Left lung (tissue), 8 donors: ENCODE data around the gene NGDN. TPM values are rescaled to one million over a fixed set of nuclear protein-coding genes. Genes with fewer than 3 reads are reported as not detected.

Source experiments
- polyA plus RNA-seq, 6 donors: library from polyadenylated mRNA; unstranded; fragments of 120-200 nt; gene quantifications; one replicate each; pipeline ENCODE4 v1.2.1, GENCODE V29; 2013; ENCODE audit not compliant: insufficient read length in 6 of 6
- total RNA-seq, 2 donors: library from RNA; stranded (reverse); fragmentation: NEBNext Ultra II Directional; extraction: Animal tissue kit (Norgen Biotek cat#: 25700); gene quantifications; one replicate each; pipeline ENCODE4 v1.2.1, GENCODE V29; 2021
- donor health status: DM: no; HTN: yes; CAD: no.
- donor health status: DM: no; HTN: no; CAD: no.

Gene NGDN
- total and polyA plus RNA-seq, 8 donors: 21.6 to 79.3 (median 60.0) TPM

Other genes with a start within 250 kb of the NGDN start
- gene RNF212B, start 231.8 kb upstream of the NGDN start, total RNA-seq: not detected
- gene RNF212B, start 231.8 kb upstream of the NGDN start, polyA plus RNA-seq: under 1 TPM; 0.47 to 0.94 (median 0.74) TPM
- gene HOMEZ, start 183.6 kb upstream of the NGDN start, total RNA-seq: 10 to 100 TPM; 11.9 to 13.2 TPM
- gene HOMEZ, start 183.6 kb upstream of the NGDN start, polyA plus RNA-seq: 10 to 100 TPM; 12.6 to 18.6 (median 16.8) TPM
- gene PPP1R3E, start 166.8 kb upstream of the NGDN start, total RNA-seq: 10 to 100 TPM; 11.3 to 18.6 TPM
- 10 to 100 TPM; 18.8 to 24.5 (median 20.4) TPM for gene PPP1R3E, start 166.8 kb upstream of the NGDN start, polyA plus RNA-seq
- 10 to 100 TPM; 37.1 to 49.9 TPM for gene BCL2L2, start 162.9 kb upstream of the NGDN start, total RNA-seq
- gene BCL2L2, start 162.9 kb upstream of the NGDN start, polyA plus RNA-seq: 10 to 100 TPM; 39.2 to 41.5 (median 40.4) TPM
- gene PABPN1, start 148.2 kb upstream of the NGDN start, total RNA-seq: 100 to 1,000 TPM; 119 to 138 TPM
- gene PABPN1, start 148.2 kb upstream of the NGDN start, polyA plus RNA-seq: 100 to 1,000 TPM; 187 to 256 (median 214) TPM
- 10 to 100 TPM; 13.2 to 27.1 TPM for gene SLC22A17, start 116.8 kb upstream of the NGDN start, total RNA-seq
- gene SLC22A17, start 116.8 kb upstream of the NGDN start, polyA plus RNA-seq: 10 to 100 TPM; 27.1 to 41.5 (median 35.6) TPM
- 10 to 100 TPM; 15.8 to 17.0 TPM for gene EFS, start 104.5 kb upstream of the NGDN start, total RNA-seq
- gene EFS, start 104.5 kb upstream of the NGDN start, polyA plus RNA-seq: 10 to 100 TPM; 39.7 to 64.1 (median 47.3) TPM
- not detected for gene IL25, start 96.9 kb upstream of the NGDN start, total RNA-seq
- not detected for gene IL25, start 96.9 kb upstream of the NGDN start, polyA plus RNA-seq
- 1 to 10 TPM in 1 of 2 donors, under 1 TPM in 1; 0.71 to 2.0 TPM for gene CMTM5, start 92.7 kb upstream of the NGDN start, total RNA-seq
- 1 to 10 TPM; 2.1 to 4.1 (median 3.0) TPM for gene CMTM5, start 92.7 kb upstream of the NGDN start, polyA plus RNA-seq
- 1 to 10 TPM; 1.4 to 1.5 TPM for gene MYH6, start 61.4 kb upstream of the NGDN start, total RNA-seq
- gene MYH6, start 61.4 kb upstream of the NGDN start, polyA plus RNA-seq: under 1 TPM in 3 of 6 donors, not detected in 3; 0.03 to 0.05 (median 0.04) TPM
- gene MYH7, start 34.0 kb upstream of the NGDN start, total RNA-seq: 1 to 10 TPM; 1.2 to 1.8 TPM
- gene MYH7, start 34.0 kb upstream of the NGDN start, polyA plus RNA-seq: 1 to 10 TPM in 1 of 6 donors, under 1 TPM in 4, not detected in 1; 0.03 to 2.0 (median 0.04) TPM
- 1 to 10 TPM; 2.9 to 3.1 TPM for gene ZFHX2, start 82.1 kb downstream of the NGDN start, total RNA-seq
- gene ZFHX2, start 82.1 kb downstream of the NGDN start, polyA plus RNA-seq: 1 to 10 TPM; 4.7 to 6.2 (median 5.3) TPM
- 10 to 100 TPM; 15.2 to 20.3 TPM for gene THTPA, start 86.6 kb downstream of the NGDN start, total RNA-seq
- 10 to 100 TPM; 10.7 to 13.2 (median 12.4) TPM for gene THTPA, start 86.6 kb downstream of the NGDN start, polyA plus RNA-seq
- 100 to 1,000 TPM in 1 of 2 donors, 10 to 100 TPM in 1; 93.7 to 121 TPM for gene AP1G2, start 98.1 kb downstream of the NGDN start, total RNA-seq
- gene AP1G2, start 98.1 kb downstream of the NGDN start, polyA plus RNA-seq: 10 to 100 TPM; 60.6 to 97.3 (median 92.2) TPM
- gene JPH4, start 109.1 kb downstream of the NGDN start, total RNA-seq: 1 to 10 TPM; 1.3 TPM
- gene JPH4, start 109.1 kb downstream of the NGDN start, polyA plus RNA-seq: 1 to 10 TPM in 3 of 6 donors, under 1 TPM in 3; 0.84 to 1.2 (median 1.0) TPM
- gene DHRS2, start 166.7 kb downstream of the NGDN start, total RNA-seq: under 1 TPM; 0.26 to 0.55 TPM
- gene DHRS2, start 166.7 kb downstream of the NGDN start, polyA plus RNA-seq: 1 to 10 TPM in 2 of 6 donors, under 1 TPM in 4; 0.28 to 1.1 (median 0.67) TPM